H54 (cell line): ENCODE results near the gene AMDHD2.

ENCODE experiments used
- DNase-seq: peaks from one replicate; pipeline ENCODE4 v3.0.0; 2011; ENCODE audit warnings: low spot score, mixed read lengths; ENCODE audit not compliant: insufficient read length
- FAIRE-seq: peaks from 3 replicates; lab custom pipeline; 2011; peaks lifted over from hg19 to GRCh38; lab: Jason Lieb, UNC
- POLR2A ChIP-seq: IDR thresholded peaks from 2 replicates; pipeline ENCODE4 v1.6.1; 2011; ENCODE audit warnings: low read depth, mild to moderate bottlenecking, low read length

AMDHD2 gene

GRCh38 chr16:2487903-2488531 is 32.2 kb upstream of the AMDHD2 start:
- FAIRE-seq (no peak), DNase-seq (no peak)

DNA sequence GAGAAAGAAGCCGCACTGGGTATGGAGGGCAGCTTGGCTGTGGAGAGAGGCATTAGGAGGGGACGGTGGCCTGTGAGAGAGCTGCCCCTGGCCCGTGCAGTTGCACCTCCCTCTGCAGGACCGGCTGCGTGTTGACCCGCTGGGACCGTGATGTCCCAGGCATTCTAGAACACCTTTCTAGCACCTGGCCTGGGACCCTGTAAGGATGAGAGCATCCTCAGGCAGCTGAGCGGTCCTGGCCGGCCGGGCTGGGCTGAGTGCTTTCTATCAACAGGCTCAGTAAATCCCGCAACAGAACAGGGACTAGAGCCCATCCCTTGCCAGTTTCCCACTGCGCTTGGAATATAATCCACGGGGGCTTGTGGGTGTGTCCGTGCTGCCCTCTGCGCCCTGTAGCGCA is 30.6 kb upstream of the AMDHD2 start:
- TF ChIP-seq POLR2A = no peak
- FAIRE-seq = no peak
- DNase-seq = no peak

More at GRCh38 chr16:2487903-2488531, 32.2 kb upstream of the AMDHD2 start:
- TF ChIP-seq POLR2A = no peak

- FAIRE-seq (no peak), DNase-seq (no peak)
- no peak for TF ChIP-seq POLR2A
Observed at GRCh38 chr16:2490190-2491105, 29.7 kb upstream of the AMDHD2 start.

- FAIRE-seq = no peak
- DNase-seq = no peak
- TF ChIP-seq POLR2A = no peak
Observed at GRCh38 chr16:2492292-2492691, 27.9 kb upstream of the AMDHD2 start.

GRCh38 chr16:2493605-2494004 is 26.6 kb upstream of the AMDHD2 start:
- FAIRE-seq = no peak
- no peak for DNase-seq
- no peak for TF ChIP-seq POLR2A

GRCh38 chr16:2494616-2495015 is 25.6 kb upstream of the AMDHD2 start:
- no peak for DNase-seq
- FAIRE-seq = no peak
- TF ChIP-seq POLR2A = no peak

- no peak for TF ChIP-seq POLR2A
- no peak for DNase-seq
- no peak for FAIRE-seq
Observed at GRCh38 chr16:2495041-2495440, 25.1 kb upstream of the AMDHD2 start.

DNA sequence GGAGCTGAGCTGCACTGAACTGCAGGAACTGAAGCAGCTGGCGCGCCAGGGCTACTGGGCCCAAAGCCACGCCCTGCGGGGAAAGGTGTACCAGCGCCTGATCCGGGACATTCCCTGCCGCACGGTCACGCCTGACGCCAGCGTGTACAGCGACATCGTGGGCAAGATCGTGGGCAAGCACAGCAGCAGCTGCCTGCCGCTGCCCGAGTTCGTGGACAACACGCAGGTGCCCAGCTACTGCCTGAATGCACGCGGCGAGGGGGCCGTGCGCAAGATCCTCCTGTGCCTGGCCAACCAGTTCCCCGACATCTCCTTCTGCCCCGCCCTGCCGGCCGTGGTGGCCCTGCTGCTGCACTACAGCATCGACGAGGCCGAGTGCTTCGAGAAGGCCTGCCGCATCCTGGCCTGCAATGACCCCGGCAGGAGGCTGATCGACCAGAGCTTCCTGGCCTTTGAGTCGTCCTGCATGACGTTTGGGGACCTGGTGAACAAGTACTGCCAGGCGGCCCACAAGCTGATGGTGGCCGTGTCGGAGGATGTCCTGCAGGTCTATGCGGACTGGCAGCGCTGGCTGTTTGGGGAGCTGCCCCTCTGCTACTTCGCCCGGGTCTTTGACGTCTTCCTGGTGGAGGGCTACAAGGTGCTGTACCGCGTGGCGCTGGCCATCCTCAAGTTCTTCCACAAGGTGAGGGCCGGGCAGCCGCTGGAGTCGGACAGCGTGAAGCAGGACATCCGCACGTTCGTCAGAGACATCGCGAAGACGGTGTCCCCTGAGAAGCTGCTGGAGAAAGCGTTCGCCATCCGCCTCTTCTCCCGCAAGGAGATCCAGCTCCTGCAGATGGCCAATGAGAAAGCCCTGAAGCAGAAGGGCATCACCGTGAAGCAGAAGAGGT is 23.7 kb upstream of the AMDHD2 start:
- no peak for TF ChIP-seq POLR2A
- FAIRE-seq (no peak), DNase-seq (no peak)

- no peak for FAIRE-seq
- no peak for TF ChIP-seq POLR2A
- DNase-seq = no peak
Observed at GRCh38 chr16:2497116-2497630, 23.0 kb upstream of the AMDHD2 start.

DNA sequence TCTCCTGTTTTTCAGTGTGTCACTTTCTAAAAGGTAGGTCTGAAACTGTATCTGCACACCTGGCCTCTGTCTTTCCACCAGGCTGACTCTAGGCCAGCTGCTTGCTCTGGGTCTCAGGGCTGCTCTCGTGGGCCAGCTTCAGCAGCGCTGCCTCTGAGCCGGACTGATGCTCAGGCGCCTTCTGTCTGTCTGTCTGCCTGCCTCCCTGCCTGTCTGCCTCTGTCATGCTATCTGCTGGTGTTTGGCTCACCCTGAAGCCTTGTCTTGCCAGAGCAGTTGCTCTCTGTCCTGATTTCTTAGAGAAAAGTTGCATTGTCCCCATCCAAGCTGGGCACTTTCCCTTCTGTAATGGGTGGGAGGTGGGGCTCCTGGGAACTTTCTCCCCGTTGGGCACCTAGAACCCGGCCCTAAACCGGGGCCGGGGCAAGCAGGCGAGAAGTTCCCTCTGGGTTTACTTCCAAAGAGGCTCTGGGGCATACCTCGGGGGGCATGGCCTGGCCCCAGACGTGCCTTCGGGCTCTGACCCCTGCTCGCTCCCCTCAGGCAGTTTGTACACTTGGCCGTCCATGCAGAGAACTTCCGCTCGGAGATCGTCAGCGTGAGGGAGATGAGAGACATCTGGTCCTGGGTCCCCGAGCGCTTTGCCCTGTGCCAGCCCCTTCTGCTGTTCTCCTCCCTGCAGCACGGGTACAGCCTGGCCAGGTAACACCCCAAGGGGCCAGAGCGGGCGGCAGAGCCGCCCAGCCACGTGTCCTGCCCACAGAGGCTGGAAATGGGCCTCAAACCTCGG is 22.3 kb upstream of the AMDHD2 start:
- DNase-seq (no peak), FAIRE-seq (no peak)
- TF ChIP-seq POLR2A = no peak

DNA sequence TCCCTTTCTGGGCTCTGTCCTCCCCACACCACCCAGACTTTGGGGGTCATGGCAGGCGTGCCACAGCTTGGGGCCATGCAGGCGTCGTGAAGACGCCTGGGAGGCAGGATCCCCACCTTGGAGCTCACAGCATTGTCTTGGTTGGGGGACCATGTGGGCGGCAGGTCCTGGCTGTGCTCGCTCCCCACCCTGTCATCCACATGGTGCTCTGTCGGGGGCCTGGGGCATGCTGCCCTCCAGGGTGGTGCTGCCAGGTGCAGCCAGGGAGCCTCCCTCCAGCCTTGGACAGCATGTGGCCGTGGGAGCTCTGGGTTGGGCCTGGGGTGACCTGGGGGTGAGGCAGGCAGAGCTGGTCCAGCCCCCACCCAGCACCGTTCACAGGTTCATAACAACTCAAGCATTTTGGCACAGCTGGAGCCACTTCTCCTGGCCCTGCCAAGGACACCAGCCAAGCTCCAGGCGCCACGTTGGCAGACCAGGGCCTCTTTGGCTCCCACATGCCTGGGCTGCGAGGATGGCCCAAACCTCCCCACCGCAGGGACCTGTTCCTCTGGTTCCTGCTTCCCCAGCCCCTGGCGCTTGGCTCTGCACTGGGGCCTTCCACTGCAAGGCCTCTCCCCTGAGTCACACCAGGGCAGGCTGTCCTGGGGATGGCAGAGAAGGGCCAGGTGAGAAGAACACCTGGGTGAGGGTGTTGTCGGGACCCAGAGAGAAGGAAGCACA is 21.5 kb upstream of the AMDHD2 start:
- FAIRE-seq = no peak
- no peak for TF ChIP-seq POLR2A
- DNase-seq = no peak

DNA sequence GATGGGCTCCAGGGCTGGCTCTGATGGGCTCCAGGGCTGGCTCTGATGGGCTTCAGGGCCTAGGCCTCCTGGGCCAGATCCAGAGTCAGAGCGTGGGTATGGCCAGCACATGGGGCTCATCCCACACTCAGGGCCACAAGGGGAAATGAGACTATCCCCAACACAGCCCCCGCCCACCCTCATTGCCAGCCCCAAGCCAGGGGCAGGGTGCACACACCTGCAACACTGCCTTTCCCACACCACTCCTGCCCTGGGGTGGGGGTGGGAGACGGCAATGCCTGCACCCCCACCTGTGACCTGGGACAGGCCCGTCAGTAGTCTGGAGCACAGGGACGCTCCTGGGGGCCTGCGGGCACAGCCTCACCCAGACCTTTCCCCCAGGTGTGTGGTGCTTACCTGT is 20.7 kb upstream of the AMDHD2 start:
- TF ChIP-seq POLR2A = no peak
- no peak for FAIRE-seq
- DNase-seq = no peak

DNA sequence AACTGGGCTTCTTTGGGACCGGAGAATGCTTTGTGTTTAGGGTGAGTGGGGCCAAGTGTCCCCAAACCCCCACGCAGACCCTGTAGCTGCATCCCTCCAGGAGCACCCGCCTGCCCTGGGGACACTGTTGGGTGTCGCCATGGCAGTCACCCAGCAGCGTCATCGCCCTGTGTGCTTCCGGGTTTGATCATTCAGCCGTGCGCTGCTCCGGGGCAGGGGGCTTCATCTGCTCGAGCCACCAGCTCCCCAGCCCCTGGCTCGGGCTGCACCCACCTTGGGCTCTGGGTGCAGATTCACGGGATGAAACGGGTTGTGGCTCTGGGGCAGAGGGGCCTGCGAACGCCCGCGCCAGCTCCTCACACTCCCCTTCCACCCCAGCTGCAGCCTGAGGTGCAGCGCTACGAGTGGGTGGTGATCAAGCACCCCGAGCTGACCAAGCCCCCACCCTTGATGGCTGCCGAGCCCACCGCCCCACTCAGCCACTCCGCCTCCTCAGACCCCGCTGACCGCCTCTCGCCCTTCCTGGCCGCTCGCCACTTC is 20.2 kb upstream of the AMDHD2 start:
- no peak for DNase-seq

More for the DNA sequence above, 20.2 kb upstream of the AMDHD2 start:
- no peak for FAIRE-seq
- no peak for TF ChIP-seq POLR2A
